SU-DHL-6 (cell line): Measurements from ENCODE around the gene ADAM10.

Experiments
- H2AFZ ChIP-seq: fragments of 200-600 bp; sonication (generic); 2 replicates; pipeline ENCODE4 v1.6.1; 2014; ENCODE audit warnings: low read depth, mild to moderate bottlenecking, moderate library complexity, mixed read lengths, antibody characterized with exemption, low read length; ENCODE audit not compliant: severe bottlenecking
- H3F3A ChIP-seq: fragments of 200-600 bp; shearing (Covaris generic); 2 replicates; pipeline ENCODE4 v1.6.0; 2016; ENCODE audit warnings: antibody characterized with exemption, mild to moderate bottlenecking; ENCODE audit not compliant: insufficient read depth
- H3K27ac ChIP-seq: fragments of 200-600 bp; sonication (generic); 2 replicates; pipeline ENCODE4 v1.5.1; 2016; ENCODE audit warnings: low read depth, mild to moderate bottlenecking, low read length, moderate library complexity, mixed read lengths
- H3K27me3 ChIP-seq: fragments of 200-600 bp; sonication (generic), shearing (Covaris generic); 2 replicates; pipeline ENCODE4 v1.6.0; 2014; ENCODE audit warnings: mild to moderate bottlenecking, low read length
- H3K36me3 ChIP-seq: fragments of 200-600 bp; sonication (generic); 2 replicates; pipeline ENCODE4 v1.6.1; 2014; ENCODE audit warnings: mild to moderate bottlenecking, low read length, mixed read lengths
- H3K4me2 ChIP-seq: fragments of 300-600, 200-600 bp; shearing (Covaris generic), sonication (generic); 2 replicates; pipeline ENCODE4 v1.6.0; 2014; ENCODE audit warnings: low read length, low read depth, mild to moderate bottlenecking; ENCODE audit not compliant: poor library complexity, severe bottlenecking
- H3K4me3 ChIP-seq: fragments of 200-600 bp; sonication (generic); 2 replicates; pipeline ENCODE4 v1.5.1; 2014; ENCODE audit warnings: antibody characterized with exemption, low read length, mild to moderate bottlenecking, mixed read lengths; ENCODE audit not compliant: insufficient read depth, poor library complexity, severe bottlenecking
- H3K79me2 ChIP-seq: fragments of 200-600 bp; sonication (generic); 2 replicates; pipeline ENCODE4 v1.6.1; 2014; ENCODE audit warnings: mild to moderate bottlenecking, low read length, moderate library complexity; ENCODE audit not compliant: insufficient read depth
- H3K9ac ChIP-seq: fragments of 200-600 bp; sonication (generic); 2 replicates; pipeline ENCODE4 v1.7.0; 2014; ENCODE audit warnings: mild to moderate bottlenecking, low read length
- H3K9me2 ChIP-seq: fragments of 200-600 bp; sonication (generic); replicated peaks from 2 replicates; pipeline ENCODE4 v1.6.1; 2014; ENCODE audit warnings: low read length; ENCODE audit not compliant: insufficient read depth
- H3K9me3 ChIP-seq: fragments of 200-600 bp; sonication (generic); 2 replicates; pipeline ENCODE4 v1.6.1; 2014; ENCODE audit warnings: low read length, mixed read lengths; ENCODE audit not compliant: insufficient read depth
- H4K20me1 ChIP-seq: fragments of 200-600 bp; sonication (generic); 2 replicates; pipeline ENCODE4 v1.6.1; 2014; ENCODE audit warnings: low read depth, mild to moderate bottlenecking, antibody characterized with exemption, low read length, moderate library complexity, mixed read lengths
- EZH2phosphoT487 ChIP-seq: fragments of 200-600 bp; sonication (generic), shearing (Covaris generic); conservative IDR thresholded peaks from 2 replicates; pipeline ENCODE4 v1.6.1; 2018; ENCODE audit warnings: mild to moderate bottlenecking, antibody characterized with exemption, low read length, moderate library complexity, mixed read lengths
- TF ChIP-seq, protein P1 (sequence below): fragments of 200-600 bp; sonication (generic); IDR thresholded peaks from one replicate; pipeline ENCODE4 v1.5.1; 2017; ENCODE audit warnings: antibody characterized with exemption, mild to moderate bottlenecking, low read length, moderate library complexity; ENCODE audit not compliant: insufficient read depth, poor library complexity, severe bottlenecking

The ADAM10 gene

DNA sequence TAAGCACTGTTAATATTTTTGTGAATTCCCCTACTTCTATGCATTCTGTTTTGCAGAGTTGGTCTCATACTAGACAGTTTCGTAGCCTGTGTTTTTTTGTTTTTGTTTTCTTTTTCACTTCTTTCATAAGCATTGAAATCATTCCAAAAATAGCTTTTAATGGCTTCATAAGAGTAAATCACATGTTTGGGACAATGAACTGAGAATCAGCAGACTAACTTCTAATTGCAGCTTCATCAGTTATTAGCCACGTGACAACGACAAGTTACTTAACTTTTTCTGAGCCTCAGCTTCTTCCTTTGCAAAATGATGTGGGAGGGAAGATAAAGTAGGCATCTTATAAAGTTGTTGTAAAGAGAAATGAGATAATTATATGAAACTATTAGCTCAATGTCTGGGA is 193.0 kb downstream of the ADAM10 start:
- Histone ChIP-seq H3K4me2 (no peak overlapping the region), H3K9me3 (no peaks in the 10 kb centered on the region), H3K79me2 (no peaks in the 10 kb centered on the region), H3F3A (no peaks in the 10 kb centered on the region), H3K9me2 (no peaks in the 10 kb centered on the region), H3K9ac (no peak overlapping the region), H3K4me3 (no peak overlapping the region), H4K20me1 (no peaks in the 10 kb centered on the region), H3K36me3 (no peaks in the 10 kb centered on the region), H3K27ac (no peak overlapping the region), H3K27me3 (no peaks in the 10 kb centered on the region), H2AFZ (no peak overlapping the region)
- TF ChIP-seq, protein P1, sequence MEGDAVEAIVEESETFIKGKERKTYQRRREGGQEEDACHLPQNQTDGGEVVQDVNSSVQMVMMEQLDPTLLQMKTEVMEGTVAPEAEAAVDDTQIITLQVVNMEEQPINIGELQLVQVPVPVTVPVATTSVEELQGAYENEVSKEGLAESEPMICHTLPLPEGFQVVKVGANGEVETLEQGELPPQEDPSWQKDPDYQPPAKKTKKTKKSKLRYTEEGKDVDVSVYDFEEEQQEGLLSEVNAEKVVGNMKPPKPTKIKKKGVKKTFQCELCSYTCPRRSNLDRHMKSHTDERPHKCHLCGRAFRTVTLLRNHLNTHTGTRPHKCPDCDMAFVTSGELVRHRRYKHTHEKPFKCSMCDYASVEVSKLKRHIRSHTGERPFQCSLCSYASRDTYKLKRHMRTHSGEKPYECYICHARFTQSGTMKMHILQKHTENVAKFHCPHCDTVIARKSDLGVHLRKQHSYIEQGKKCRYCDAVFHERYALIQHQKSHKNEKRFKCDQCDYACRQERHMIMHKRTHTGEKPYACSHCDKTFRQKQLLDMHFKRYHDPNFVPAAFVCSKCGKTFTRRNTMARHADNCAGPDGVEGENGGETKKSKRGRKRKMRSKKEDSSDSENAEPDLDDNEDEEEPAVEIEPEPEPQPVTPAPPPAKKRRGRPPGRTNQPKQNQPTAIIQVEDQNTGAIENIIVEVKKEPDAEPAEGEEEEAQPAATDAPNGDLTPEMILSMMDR, result no peak
- TF ChIP-seq EZH2phosphoT487, result no peak

DNA sequence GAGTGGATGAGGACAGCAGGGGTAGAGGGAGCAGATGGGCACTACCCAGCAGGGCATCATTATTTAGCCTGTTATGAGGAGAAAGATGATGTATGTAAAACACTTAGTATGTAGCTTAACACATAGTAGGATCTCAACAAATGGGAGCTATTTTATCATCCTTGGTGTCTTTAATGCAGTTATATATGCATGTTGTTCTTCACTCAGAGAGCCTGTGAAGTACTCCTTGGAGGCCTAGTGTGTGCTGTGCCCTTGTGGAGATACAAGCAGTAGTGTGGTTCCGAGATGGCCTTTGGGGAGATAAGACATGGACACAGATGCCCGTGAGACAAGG is 193.5 kb downstream of the ADAM10 start:
- Histone ChIP-seq H2AFZ (no peak overlapping the region), H3K27me3 (no peaks in the 10 kb centered on the region), H3K9ac (no peak overlapping the region)

DNA sequence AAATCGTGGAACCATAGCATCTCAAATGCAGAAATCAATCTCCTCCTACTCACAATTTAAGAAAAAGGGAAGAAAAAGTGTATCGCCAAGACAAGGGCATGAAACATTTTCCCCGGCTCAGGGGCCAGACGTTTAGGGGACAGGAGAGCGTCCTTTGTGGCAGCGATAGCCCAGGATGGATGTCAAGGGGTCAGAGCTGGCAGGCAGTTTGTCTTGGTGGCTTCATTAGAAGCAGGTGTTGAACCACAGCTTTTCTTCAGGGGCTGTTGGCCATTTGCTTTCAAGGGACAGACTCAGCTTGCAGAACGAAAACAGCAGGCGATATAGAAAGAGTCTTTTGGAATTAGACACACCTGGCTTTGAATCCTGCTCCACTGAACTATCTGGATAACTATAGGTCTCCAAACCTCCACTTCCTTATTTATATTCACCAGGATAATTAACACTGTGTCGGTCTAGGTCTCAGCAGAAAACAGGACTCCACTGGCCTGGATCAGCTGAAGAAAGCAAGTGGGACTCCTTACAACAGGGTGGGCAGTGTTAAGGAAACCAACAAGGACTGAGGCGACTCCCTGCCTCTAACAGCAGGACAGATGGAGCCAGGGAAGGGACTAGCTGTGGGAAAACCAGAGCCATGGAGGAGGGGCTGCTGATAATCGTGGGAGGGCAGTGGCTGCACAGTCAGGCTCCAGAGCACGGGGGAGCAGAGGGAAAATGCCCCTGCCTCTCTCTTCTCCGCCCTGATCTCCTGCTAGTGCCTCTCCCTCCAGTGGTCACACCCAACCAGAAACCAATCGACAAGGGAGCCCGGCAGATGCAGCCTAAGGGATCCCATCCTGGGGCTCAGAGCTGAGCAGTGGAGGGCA is 194.1 kb downstream of the ADAM10 start:
- no peaks in the 10 kb centered on the region for H3K36me3 ChIP-seq
- H2AFZ ChIP-seq, result no peak overlapping the region
- H3K4me3 ChIP-seq, result no peak overlapping the region
- no peaks in the 10 kb centered on the region for H3K9me3 ChIP-seq
- H4K20me1 ChIP-seq, result no peaks in the 10 kb centered on the region
- H3K27ac ChIP-seq, result no peak overlapping the region
- no peaks in the 10 kb centered on the region for H3K9me2 ChIP-seq
- H3F3A ChIP-seq, result no peaks in the 10 kb centered on the region
- H3K79me2 ChIP-seq, result no peaks in the 10 kb centered on the region
- no peak overlapping the region for H3K9ac ChIP-seq
- no peaks in the 10 kb centered on the region for H3K27me3 ChIP-seq
- H3K4me2 ChIP-seq, result no peak overlapping the region
- TF ChIP-seq EZH2phosphoT487, result no peak
- TF ChIP-seq, protein P1, result no peak

More for the DNA sequence above, 193.5 kb downstream of the ADAM10 start:
- TF ChIP-seq, protein P1, result no peak
- TF ChIP-seq EZH2phosphoT487, result no peak
- H4K20me1 ChIP-seq, result no peaks in the 10 kb centered on the region
- H3F3A ChIP-seq, result no peaks in the 10 kb centered on the region
- no peaks in the 10 kb centered on the region for H3K79me2 ChIP-seq
- H3K36me3 ChIP-seq, result no peaks in the 10 kb centered on the region
- H3K9me3 ChIP-seq, result no peaks in the 10 kb centered on the region
- no peaks in the 10 kb centered on the region for H3K9me2 ChIP-seq
- no peak overlapping the region for H3K4me2 ChIP-seq
- H3K4me3 ChIP-seq, result no peak overlapping the region
- no peak overlapping the region for H3K27ac ChIP-seq
